ENCODE measurements around the gene GALNS. TPM values are rescaled to one million over a fixed set of nuclear protein-coding genes. Genes with fewer than 3 reads are reported as not detected.

GALNS gene
- total and polyA plus RNA-seq, 2 of the 13 experiments (the other 11 are each of a cell fraction or from before 2014, with no cell fraction given): 9.2 to 9.8 TPM

GRCh38 chr16:88811769-88812512 is 44.8 kb downstream of the GALNS start, which contains the start of gene APRT (continued):
- TF ChIP-seq, protein P1, sequence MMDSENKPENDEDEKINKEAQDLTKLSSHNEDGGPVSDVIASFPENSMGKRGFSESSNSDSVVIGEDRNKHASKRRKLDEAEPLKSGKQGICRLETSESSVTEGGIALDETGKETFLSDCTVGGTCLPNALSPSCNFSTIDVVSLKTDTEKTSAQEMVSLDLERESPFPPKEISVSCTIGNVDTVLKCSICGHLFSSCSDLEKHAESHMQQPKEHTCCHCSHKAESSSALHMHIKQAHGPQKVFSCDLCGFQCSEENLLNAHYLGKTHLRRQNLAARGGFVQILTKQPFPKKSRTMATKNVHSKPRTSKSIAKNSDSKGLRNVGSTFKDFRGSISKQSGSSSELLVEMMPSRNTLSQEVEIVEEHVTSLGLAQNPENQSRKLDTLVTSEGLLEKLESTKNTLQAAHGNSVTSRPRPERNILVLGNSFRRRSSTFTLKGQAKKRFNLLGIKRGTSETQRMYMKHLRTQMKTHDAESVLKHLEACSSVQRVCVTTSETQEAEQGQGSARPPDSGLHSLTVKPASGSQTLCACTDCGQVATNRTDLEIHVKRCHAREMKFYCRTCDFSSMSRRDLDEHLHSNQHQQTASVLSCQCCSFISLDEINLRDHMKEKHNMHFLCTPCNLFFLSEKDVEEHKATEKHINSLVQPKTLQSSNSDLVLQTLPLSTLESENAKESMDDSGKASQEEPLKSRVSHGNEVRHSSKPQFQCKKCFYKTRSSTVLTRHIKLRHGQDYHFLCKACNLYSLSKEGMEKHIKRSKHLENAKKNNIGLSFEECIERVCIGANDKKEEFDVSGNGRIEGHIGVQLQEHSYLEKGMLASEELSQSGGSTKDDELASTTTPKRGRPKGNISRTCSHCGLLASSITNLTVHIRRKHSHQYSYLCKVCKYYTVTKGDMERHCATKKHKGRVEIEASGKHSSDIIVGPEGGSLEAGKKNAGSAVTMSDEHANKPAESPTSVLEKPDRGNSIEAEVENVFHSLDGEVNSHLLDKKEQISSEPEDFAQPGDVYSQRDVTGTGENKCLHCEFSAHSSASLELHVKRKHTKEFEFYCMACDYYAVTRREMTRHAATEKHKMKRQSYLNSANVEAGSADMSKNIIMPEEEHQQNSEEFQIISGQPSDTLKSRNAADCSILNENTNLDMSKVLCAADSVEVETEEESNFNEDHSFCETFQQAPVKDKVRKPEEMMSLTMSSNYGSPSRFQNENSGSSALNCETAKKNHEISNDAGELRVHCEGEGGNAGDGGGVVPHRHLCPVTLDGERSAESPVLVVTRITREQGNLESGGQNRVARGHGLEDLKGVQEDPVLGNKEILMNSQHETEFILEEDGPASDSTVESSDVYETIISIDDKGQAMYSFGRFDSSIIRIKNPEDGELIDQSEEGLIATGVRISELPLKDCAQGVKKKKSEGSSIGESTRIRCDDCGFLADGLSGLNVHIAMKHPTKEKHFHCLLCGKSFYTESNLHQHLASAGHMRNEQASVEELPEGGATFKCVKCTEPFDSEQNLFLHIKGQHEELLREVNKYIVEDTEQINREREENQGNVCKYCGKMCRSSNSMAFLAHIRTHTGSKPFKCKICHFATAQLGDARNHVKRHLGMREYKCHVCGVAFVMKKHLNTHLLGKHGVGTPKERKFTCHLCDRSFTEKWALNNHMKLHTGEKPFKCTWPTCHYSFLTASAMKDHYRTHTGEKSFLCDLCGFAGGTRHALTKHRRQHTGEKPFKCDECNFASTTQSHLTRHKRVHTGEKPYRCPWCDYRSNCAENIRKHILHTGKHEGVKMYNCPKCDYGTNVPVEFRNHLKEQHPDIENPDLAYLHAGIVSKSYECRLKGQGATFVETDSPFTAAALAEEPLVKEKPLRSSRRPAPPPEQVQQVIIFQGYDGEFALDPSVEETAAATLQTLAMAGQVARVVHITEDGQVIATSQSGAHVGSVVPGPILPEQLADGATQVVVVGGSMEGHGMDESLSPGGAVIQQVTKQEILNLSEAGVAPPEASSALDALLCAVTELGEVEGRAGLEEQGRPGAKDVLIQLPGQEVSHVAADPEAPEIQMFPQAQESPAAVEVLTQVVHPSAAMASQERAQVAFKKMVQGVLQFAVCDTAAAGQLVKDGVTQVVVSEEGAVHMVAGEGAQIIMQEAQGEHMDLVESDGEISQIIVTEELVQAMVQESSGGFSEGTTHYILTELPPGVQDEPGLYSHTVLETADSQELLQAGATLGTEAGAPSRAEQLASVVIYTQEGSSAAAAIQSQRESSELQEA (CRISPR knock-in tag; IDR thresholded peaks at IDR 0.05; ENCODE audit: not compliant biosample characterization): peak; percentile 81
- TF ChIP-seq SP1 (IDR thresholded peaks at IDR 0.05): no peak
- TF ChIP-seq SP1 (CRISPR knock-in tag; IDR thresholded peaks at IDR 0.05): peak; percentile 86; the same call in 1 of the 2 replicates
- TF ChIP-seq TRAFD1 (CRISPR knock-in tag; IDR thresholded peaks at IDR 0.05; ENCODE audit: borderline replicate concordance): no peak
- TF ChIP-seq, protein P2, sequence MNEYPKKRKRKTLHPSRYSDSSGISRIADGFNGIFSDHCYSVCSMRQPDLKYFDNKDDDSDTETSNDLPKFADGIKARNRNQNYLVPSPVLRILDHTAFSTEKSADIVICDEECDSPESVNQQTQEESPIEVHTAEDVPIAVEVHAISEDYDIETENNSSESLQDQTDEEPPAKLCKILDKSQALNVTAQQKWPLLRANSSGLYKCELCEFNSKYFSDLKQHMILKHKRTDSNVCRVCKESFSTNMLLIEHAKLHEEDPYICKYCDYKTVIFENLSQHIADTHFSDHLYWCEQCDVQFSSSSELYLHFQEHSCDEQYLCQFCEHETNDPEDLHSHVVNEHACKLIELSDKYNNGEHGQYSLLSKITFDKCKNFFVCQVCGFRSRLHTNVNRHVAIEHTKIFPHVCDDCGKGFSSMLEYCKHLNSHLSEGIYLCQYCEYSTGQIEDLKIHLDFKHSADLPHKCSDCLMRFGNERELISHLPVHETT (CRISPR knock-in tag; conservative IDR thresholded peaks at IDR 0.05): peak; percentile 73
- TF ChIP-seq, protein P3, sequence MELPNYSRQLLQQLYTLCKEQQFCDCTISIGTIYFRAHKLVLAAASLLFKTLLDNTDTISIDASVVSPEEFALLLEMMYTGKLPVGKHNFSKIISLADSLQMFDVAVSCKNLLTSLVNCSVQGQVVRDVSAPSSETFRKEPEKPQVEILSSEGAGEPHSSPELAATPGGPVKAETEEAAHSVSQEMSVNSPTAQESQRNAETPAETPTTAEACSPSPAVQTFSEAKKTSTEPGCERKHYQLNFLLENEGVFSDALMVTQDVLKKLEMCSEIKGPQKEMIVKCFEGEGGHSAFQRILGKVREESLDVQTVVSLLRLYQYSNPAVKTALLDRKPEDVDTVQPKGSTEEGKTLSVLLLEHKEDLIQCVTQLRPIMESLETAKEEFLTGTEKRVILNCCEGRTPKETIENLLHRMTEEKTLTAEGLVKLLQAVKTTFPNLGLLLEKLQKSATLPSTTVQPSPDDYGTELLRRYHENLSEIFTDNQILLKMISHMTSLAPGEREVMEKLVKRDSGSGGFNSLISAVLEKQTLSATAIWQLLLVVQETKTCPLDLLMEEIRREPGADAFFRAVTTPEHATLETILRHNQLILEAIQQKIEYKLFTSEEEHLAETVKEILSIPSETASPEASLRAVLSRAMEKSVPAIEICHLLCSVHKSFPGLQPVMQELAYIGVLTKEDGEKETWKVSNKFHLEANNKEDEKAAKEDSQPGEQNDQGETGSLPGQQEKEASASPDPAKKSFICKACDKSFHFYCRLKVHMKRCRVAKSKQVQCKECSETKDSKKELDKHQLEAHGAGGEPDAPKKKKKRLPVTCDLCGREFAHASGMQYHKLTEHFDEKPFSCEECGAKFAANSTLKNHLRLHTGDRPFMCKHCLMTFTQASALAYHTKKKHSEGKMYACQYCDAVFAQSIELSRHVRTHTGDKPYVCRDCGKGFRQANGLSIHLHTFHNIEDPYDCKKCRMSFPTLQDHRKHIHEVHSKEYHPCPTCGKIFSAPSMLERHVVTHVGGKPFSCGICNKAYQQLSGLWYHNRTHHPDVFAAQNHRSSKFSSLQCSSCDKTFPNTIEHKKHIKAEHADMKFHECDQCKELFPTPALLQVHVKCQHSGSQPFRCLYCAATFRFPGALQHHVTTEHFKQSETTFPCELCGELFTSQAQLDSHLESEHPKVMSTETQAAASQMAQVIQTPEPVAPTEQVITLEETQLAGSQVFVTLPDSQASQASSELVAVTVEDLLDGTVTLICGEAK (IDR thresholded peaks at IDR 0.05): no peak
- TF ChIP-seq, protein P3 (CRISPR knock-in tag; IDR thresholded peaks at IDR 0.05): peak; percentile 60; the same call in 1 of the 2 replicates
